ENCODE measurements around the gene OR52E5. TPM values are rescaled to one million over a fixed set of nuclear protein-coding genes. Genes with fewer than 3 reads are reported as not detected.

The OR52E5 gene
- total and polyA plus RNA-seq, 12 donors, result not detected

GRCh38 chr11:5857590-5857989 is 35.4 kb upstream of the OR52E5 start, which contains the start of gene OR52E8:
Gene OR52E8 (minus strand): TSS chr11:5857690. CDS start chr11:5857690, 0 bp downstream.
- H3K27ac ChIP-seq, result no peak within 1 kb of the TSS
- TF ChIP-seq POLR2A (IDR thresholded peaks at IDR 0.05) (no peak), CTCF (IDR thresholded peaks at IDR 0.05) (no peak)
- no peaks in the 10 kb centered on the region for H3K9me3 ChIP-seq (replicated peaks in 1 of 3)
- 82 to 90% (median 85%) methylated on average over 3 of the region's 3 CpGs for WGBS, 4 donors
- intact Hi-C loops (cut with DNase I), result no loop called here
- no peaks in the 10 kb centered on the region for H3K27me3 ChIP-seq
- H3K4me1 ChIP-seq (replicated peaks in 1 of 2), result no peaks in the 10 kb centered on the region
- no peaks in the 10 kb centered on the region for H3K36me3 ChIP-seq (replicated peaks in 1 of 2)
- no peak for DNase-seq
- H3K4me3 ChIP-seq, result no peak within 1 kb of the TSS

- H3K27me3 ChIP-seq, result no peaks in the 10 kb centered on the region
- no peaks in the 10 kb centered on the region for H3K4me1 ChIP-seq (replicated peaks in 1 of 2)
- no peak for TF ChIP-seq CTCF (IDR thresholded peaks at IDR 0.05)
- TF ChIP-seq POLR2A (IDR thresholded peaks at IDR 0.05), result no peak
- H3K9me3 ChIP-seq (replicated peaks in 1 of 3), result no peaks in the 10 kb centered on the region
- WGBS, 4 donors, result 82 to 87% (median 84%) methylated on average over 2 of the region's 2 CpGs
- intact Hi-C loops (cut with DNase I), result no loop called here
- no peak overlapping the region for H3K4me3 ChIP-seq
- no peaks in the 10 kb centered on the region for H3K36me3 ChIP-seq (replicated peaks in 1 of 2)
- no peak for DNase-seq
- no peak overlapping the region for H3K27ac ChIP-seq
Measured at GRCh38 chr11:5865826-5866225, 27.2 kb upstream of the OR52E5 start.

- H3K27me3 ChIP-seq, result no peaks in the 10 kb centered on the region
- no peak for DNase-seq
- 60 to 70% (median 64%) methylated on average over 2 of the region's 2 CpGs for WGBS, 4 donors
- intact Hi-C loops (cut with DNase I), result no loop called here
- peaks cover 0 to 4% (median 0%) of the 10 kb centered on the region in 3 donors for H3K9me3 ChIP-seq (replicated peaks in 1 of 3)
- no peaks in the 10 kb centered on the region for H3K4me1 ChIP-seq (replicated peaks in 1 of 2)
- no peak overlapping the region for H3K27ac ChIP-seq
- no peaks in the 10 kb centered on the region for H3K36me3 ChIP-seq (replicated peaks in 1 of 2)
- TF ChIP-seq CTCF (IDR thresholded peaks at IDR 0.05) (no peak), POLR2A (IDR thresholded peaks at IDR 0.05) (no peak)
- no peak overlapping the region for H3K4me3 ChIP-seq
Measured at GRCh38 chr11:5878564-5878963, 14.4 kb upstream of the OR52E5 start.

- intact Hi-C loops (cut with DNase I), result no loop called here
- H3K4me1 ChIP-seq (replicated peaks in 1 of 2), result no peaks in the 10 kb centered on the region
- no peak for DNase-seq
- no peak within 1 kb of the TSS for H3K27ac ChIP-seq
- H3K36me3 ChIP-seq (replicated peaks in 1 of 2), result no peaks in the 10 kb centered on the region
- 62 to 75% (median 68%) methylated on average over 4 of the region's 4 CpGs for WGBS, 4 donors
- TF ChIP-seq POLR2A (IDR thresholded peaks at IDR 0.05), result no peak
- no peak for TF ChIP-seq CTCF (IDR thresholded peaks at IDR 0.05)
- no peak within 1 kb of the TSS for H3K4me3 ChIP-seq
- H3K27me3 ChIP-seq, result no peaks in the 10 kb centered on the region
- peaks cover 0 to 4% (median 0%) of the 10 kb centered on the region in 3 donors for H3K9me3 ChIP-seq (replicated peaks in 1 of 3)
Measured at GRCh38 chr11:5880329-5880728, 12.7 kb upstream of the OR52E5 start, which contains the start of gene OR52E4. Gene OR52E4 (plus strand): TSS chr11:5880629. CDS start chr11:5884293, 3,664 bp downstream.
